K562 (cell line): Measurements from ENCODE around the gene LMO7. TPM values are rescaled to one million over a fixed set of nuclear protein-coding genes. Genes with fewer than 3 reads are reported as not detected.

Experiments used
- ATAC-seq: fragments of 200-7000 bp; cut with Tn5 transposase; 3 replicates; pipeline ENCODE4 v1.9.1; 2020; ENCODE audit warnings: moderate library complexity
- BruUV-seq: library from RNA; stranded (reverse); fragments of 400-500 nt; replicated peaks from 2 replicates; lab custom pipeline; 2021; lab: Mats Ljungman, UMichigan
- CTCF ChIA-PET: fragments of 300-600 bp; formaldehyde crosslinking; extraction: SDS; loops from one replicate; lab custom pipeline; 2021; ENCODE audit warnings: low intra/inter-chr PET ratio; lab: Yijun Ruan, JAX
- POLR2A ChIA-PET: fragments of 300-600, 350-650 bp; sonication (Branson Sonifier 250); formaldehyde crosslinking; extraction: SDS; loops from one replicate; lab custom pipeline; 2021; ENCODE audit warnings: antibody characterized with exemption, inconsistent platforms; lab: Yijun Ruan, JAX
- DNase-seq, 4 experiments: peaks; one replicate each; pipeline versions ENCODE4 v3.0.0 to v3.0.0-alpha.2; 2011 to 2018; ENCODE audit warnings: low spot score in 3 of 4, mixed read lengths in 3 of 4; ENCODE audit errors: extremely low read depth in 1 of 4
- FAIRE-seq: peaks from 2 replicates; lab custom pipeline; 2011; peaks lifted over from hg19 to GRCh38; lab: Jason Lieb, UNC
- H2AFZ ChIP-seq: 2 replicates; pipeline ENCODE4 v1.6.0; 2011; ENCODE audit warnings: low read depth, low read length, control low read depth, inconsistent platforms
- H3K27ac ChIP-seq: fragments of 200-600 bp; 3 replicates; pipeline ENCODE4 v1.8.0; 2011; ENCODE audit warnings: low read depth, mild to moderate bottlenecking, control low read depth, inconsistent platforms, low read length, moderate library complexity, mixed read lengths; ENCODE audit errors: extremely low read depth
- H3K27me3 ChIP-seq, 2 experiments: fragments of 300-600 bp in 1 of 2; 2 replicates in 1 of 2; 3 replicates in 1 of 2; pipeline versions ENCODE4 v1.6.0 to v1.8.0; 2011; ENCODE audit warnings: inconsistent platforms in 2 of 2, low read length in 2 of 2, mild to moderate bottlenecking in 1 of 2, mixed read lengths in 1 of 2, moderate library complexity in 1 of 2; ENCODE audit not compliant: control insufficient read depth in 2 of 2, insufficient read depth in 2 of 2
- H3K36me3 ChIP-seq: fragments of 300-600 bp; 3 replicates; pipeline ENCODE4 v1.8.0; 2011; ENCODE audit warnings: mild to moderate bottlenecking, low read length, inconsistent platforms; ENCODE audit not compliant: control insufficient read depth, insufficient read depth
- H3K4me1 ChIP-seq, 2 experiments: fragments of 200-600 bp in 1 of 2; replicated peaks in 1 of 2; 2 replicates in 1 of 2; 3 replicates in 1 of 2; pipeline versions ENCODE4 v1.5.1 to v1.8.0; 2011; ENCODE audit warnings: inconsistent platforms in 2 of 2, low read length in 2 of 2, mild to moderate bottlenecking in 1 of 2, mixed read lengths in 1 of 2, moderate library complexity in 1 of 2; ENCODE audit not compliant: control insufficient read depth in 2 of 2, insufficient read depth in 2 of 2
- H3K4me2 ChIP-seq: 2 replicates; pipeline ENCODE4 v1.6.1; 2011; ENCODE audit warnings: low read length, control low read depth, inconsistent platforms, mixed read lengths; ENCODE audit not compliant: insufficient read depth
- H3K4me3 ChIP-seq: fragments of 200-600 bp; sonication (generic), shearing (Covaris generic); 2 replicates; pipeline ENCODE4 v1.5.1; 2016; ENCODE audit warnings: control low read depth, inconsistent platforms
- H3K79me2 ChIP-seq: fragments of 200-600 bp; 3 replicates; pipeline ENCODE4 v1.8.0; 2011; ENCODE audit warnings: low read length, inconsistent platforms; ENCODE audit not compliant: control insufficient read depth, insufficient read depth
- H3K9ac ChIP-seq, 2 experiments: 2 replicates each; pipeline versions ENCODE4 v1.6.0 to v1.6.1; 2011; ENCODE audit warnings: low read depth in 2 of 2, low read length in 2 of 2, control low read depth in 1 of 2, inconsistent platforms in 1 of 2, mild to moderate bottlenecking in 1 of 2, mixed read lengths in 1 of 2; ENCODE audit not compliant: insufficient read depth in 1 of 2
- H3K9me1 ChIP-seq: one replicate; pipeline ENCODE4 v1.6.0; 2011; ENCODE audit warnings: inconsistent platforms, mild to moderate bottlenecking, low read length, moderate library complexity; ENCODE audit not compliant: control insufficient read depth, insufficient read depth
- H3K9me3 ChIP-seq: replicated peaks from 2 replicates; pipeline ENCODE4 v1.5.1; 2011; ENCODE audit warnings: low read depth, low read length, inconsistent platforms; ENCODE audit not compliant: control insufficient read depth, insufficient read depth
- H4K20me1 ChIP-seq: replicated peaks from 2 replicates; pipeline ENCODE4 v1.6.1; 2011; ENCODE audit warnings: low read length, inconsistent platforms, mixed read lengths; ENCODE audit not compliant: control insufficient read depth, insufficient read depth
- PTRF ChIP-seq: fragments of 450-650 bp; IDR thresholded peaks from 2 replicates; pipeline ENCODE4 v1.6.1; 2016; ENCODE audit warnings: mild to moderate bottlenecking, missing genetic modification characterization, missing compliant biosample characterization
- ZNF217 ChIP-seq: sonication (generic); formaldehyde crosslinking; IDR thresholded peaks from 2 replicates; pipeline ENCODE4 v1.8.0; 2022; ENCODE audit warnings: mild to moderate bottlenecking, missing genetic modification reagents
- WGBS: fragments of 100-300 bp; shearing (Covaris generic); methylation state at CpG from one replicate; pipeline ENCODE4 v1.1.6; 2016; ENCODE audit warnings: low coverage, mixed read lengths; ENCODE audit not compliant: insufficient coverage; ENCODE audit errors: missing lambda C conversion rate; 5-methylcytosine and 5-hydroxymethylcytosine counted together
- in situ Hi-C: fragments of 300-500 bp; cut with MboI; formaldehyde crosslinking; loops from 4 replicates; pipeline ENCODE4 v1.15.0; 2018; ENCODE audit warnings: inconsistent platforms, mixed read lengths
- intact Hi-C: fragments of 100-400 bp; cut with micrococcal nuclease; formaldehyde crosslinking; loops from 2 replicates; pipeline ENCODE4 v1.14.2; 2022
- polyA plus RNA-seq, 8 experiments: library from polyadenylated mRNA; depleted of rRNA in 4 of 8; stranded (reverse) in 5 of 8; unstranded in 3 of 8; fragments of >200 nt; fragmentation: Nextera tagmentation in 2 of 8; fragmentation: Illumina TruSeq in 1 of 8; extraction: Ambion mirVana in 2 of 8; extraction: Trizol in 1 of 8; gene quantifications; 2 replicates each; pipeline versions ENCODE4 v1.2.1 to v1.2.3, GENCODE V29; 2011 to 2014; ENCODE audit warnings: inconsistent platforms in 1 of 8, missing spikeins in 1 of 8
- total RNA-seq, 7 experiments: library from RNA; depleted of rRNA in 6 of 7; stranded (reverse); fragments of >200 nt in 6 of 7; fragmentation: Illumina TruSeq in 2 of 7; extraction: Trizol in 2 of 7; gene quantifications; 2 replicates each; pipeline versions ENCODE4 v1.2.1 to v1.2.3, GENCODE V29; 2011 to 2021; ENCODE audit warnings: low replicate concordance in 1 of 7
- TF ChIP-seq, protein P1 (sequence below): fragments of 250-450 bp; sonication (Bioruptor Pico); IDR thresholded peaks from 2 replicates; pipeline ENCODE4 v1.4.0; 2020; ENCODE audit warnings: borderline replicate concordance
- TF ChIP-seq, protein P2 (sequence below): fragments of 200-800 bp; sonication (Bioruptor generic); IDR thresholded peaks from 2 replicates; pipeline ENCODE4 v1.6.1; 2017; ENCODE audit warnings: missing genetic modification characterization, missing compliant biosample characterization
- TF ChIP-seq, protein P3 (sequence below): fragments of 250-450 bp; sonication (Bioruptor Pico); IDR thresholded peaks from 2 replicates; pipeline ENCODE4 v1.4.0; 2020; ENCODE audit warnings: mild to moderate bottlenecking
- TF ChIP-seq, protein P4 (sequence below): fragments of 450-650 bp; formaldehyde crosslinking; IDR thresholded peaks from 2 replicates; pipeline ENCODE4 v1.4.0; 2022; ENCODE audit warnings: missing genetic modification characterization

Gene LMO7
- total and polyA plus RNA-seq, 9 of the 15 experiments (the other 6 are each of a cell fraction or from before 2014, with no cell fraction given), result 0.42 to 4.3 (median 1.7) TPM

DNA sequence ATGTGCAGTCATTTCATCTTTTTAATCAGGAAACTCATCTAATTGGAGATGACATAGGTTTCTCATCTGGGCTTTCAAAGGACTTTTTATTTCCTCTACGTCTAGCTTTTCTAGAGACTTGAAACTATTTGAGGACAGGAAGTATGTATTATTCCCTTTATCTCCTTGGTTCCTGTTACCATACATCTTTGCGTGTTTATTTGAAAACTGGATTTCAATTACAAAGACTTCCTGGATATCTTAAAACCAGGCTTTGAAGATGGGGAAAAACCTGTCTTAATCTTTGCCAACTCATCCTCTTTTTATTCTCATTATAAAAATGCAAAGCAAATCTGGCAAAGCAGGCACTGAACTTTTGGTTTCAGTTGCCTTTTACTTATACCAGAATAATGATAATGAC, 130.5 kb downstream of the LMO7 start:
- Histone ChIP-seq H3K4me3 (no peak overlapping the region), H3K36me3 (no peaks in the 10 kb centered on the region), H3K79me2 (no peaks in the 10 kb centered on the region), H3K9me1 (no peaks in the 10 kb centered on the region), H2AFZ (no peak overlapping the region), H3K27me3 (no peaks in the 10 kb centered on the region), H4K20me1 (no peaks in the 10 kb centered on the region), H3K27ac (no peak overlapping the region), H3K9ac (no peak overlapping the region), H3K4me2 (no peak overlapping the region), H3K4me1 (no peaks in the 10 kb centered on the region), H3K9me3 (no peaks in the 10 kb centered on the region)
- FAIRE-seq (no peak), ATAC-seq (no peak), DNase-seq (no peak)
- CTCF ChIA-PET, result no interaction called here
- TF ChIP-seq, protein P1, sequence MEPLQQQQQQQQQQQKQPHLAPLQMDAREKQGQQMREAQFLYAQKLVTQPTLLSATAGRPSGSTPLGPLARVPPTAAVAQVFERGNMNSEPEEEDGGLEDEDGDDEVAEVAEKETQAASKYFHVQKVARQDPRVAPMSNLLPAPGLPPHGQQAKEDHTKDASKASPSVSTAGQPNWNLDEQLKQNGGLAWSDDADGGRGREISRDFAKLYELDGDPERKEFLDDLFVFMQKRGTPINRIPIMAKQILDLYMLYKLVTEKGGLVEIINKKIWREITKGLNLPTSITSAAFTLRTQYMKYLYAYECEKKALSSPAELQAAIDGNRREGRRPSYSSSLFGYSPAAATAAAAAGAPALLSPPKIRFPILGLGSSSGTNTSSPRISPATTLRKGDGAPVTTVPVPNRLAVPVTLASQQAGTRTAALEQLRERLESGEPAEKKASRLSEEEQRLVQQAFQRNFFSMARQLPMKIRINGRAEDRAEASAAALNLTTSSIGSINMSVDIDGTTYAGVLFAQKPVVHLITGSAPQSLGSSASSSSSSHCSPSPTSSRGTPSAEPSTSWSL (CRISPR knock-in tag), result no peak
- TF ChIP-seq PTRF, result no peak
- TF ChIP-seq, protein P2, sequence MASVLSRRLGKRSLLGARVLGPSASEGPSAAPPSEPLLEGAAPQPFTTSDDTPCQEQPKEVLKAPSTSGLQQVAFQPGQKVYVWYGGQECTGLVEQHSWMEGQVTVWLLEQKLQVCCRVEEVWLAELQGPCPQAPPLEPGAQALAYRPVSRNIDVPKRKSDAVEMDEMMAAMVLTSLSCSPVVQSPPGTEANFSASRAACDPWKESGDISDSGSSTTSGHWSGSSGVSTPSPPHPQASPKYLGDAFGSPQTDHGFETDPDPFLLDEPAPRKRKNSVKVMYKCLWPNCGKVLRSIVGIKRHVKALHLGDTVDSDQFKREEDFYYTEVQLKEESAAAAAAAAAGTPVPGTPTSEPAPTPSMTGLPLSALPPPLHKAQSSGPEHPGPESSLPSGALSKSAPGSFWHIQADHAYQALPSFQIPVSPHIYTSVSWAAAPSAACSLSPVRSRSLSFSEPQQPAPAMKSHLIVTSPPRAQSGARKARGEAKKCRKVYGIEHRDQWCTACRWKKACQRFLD, result no peak
- TF ChIP-seq, protein P3, sequence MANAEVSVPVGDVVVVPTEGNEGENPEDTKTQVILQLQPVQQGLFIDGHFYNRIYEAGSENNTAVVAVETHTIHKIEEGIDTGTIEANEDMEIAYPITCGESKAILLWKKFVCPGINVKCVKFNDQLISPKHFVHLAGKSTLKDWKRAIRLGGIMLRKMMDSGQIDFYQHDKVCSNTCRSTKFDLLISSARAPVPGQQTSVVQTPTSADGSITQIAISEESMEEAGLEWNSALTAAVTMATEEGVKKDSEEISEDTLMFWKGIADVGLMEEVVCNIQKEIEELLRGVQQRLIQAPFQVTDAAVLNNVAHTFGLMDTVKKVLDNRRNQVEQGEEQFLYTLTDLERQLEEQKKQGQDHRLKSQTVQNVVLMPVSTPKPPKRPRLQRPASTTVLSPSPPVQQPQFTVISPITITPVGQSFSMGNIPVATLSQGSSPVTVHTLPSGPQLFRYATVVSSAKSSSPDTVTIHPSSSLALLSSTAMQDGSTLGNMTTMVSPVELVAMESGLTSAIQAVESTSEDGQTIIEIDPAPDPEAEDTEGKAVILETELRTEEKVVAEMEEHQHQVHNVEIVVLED (CRISPR knock-in tag), result no peak
- TF ChIP-seq ZNF217 (CRISPR knock-in tag), result no peak
- TF ChIP-seq, protein P4, sequence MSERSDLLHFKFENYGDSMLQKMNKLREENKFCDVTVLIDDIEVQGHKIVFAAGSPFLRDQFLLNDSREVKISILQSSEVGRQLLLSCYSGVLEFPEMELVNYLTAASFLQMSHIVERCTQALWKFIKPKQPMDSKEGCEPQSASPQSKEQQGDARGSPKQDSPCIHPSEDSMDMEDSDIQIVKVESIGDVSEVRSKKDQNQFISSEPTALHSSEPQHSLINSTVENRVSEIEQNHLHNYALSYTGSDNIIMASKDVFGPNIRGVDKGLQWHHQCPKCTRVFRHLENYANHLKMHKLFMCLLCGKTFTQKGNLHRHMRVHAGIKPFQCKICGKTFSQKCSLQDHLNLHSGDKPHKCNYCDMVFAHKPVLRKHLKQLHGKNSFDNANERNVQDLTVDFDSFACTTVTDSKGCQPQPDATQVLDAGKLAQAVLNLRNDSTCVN (CRISPR knock-in tag), result no peak
- POLR2A ChIA-PET, result no interaction called here
- intact Hi-C loops (no loop called here), in situ Hi-C loops (no loop called here)
- no TSS peak for BruUV-seq
- WGBS, result 0% methylated on average over 2 of the region's 2 CpGs
